Tibial nerve (tissue), 3 donors: ENCODE data around the gene SPRR2G.

Source experiments
- CTCF ChIP-seq, 5 experiments: fragments of 200-600 bp in 3 of 5; fragments of 450-650 bp in 2 of 5; sonication (generic) in 3 of 5; IDR thresholded peaks; one replicate each; pipeline ENCODE4 v1.5.1; 2016 to 2019; ENCODE audit warnings: antibody characterized with exemption in 5 of 5, mild to moderate bottlenecking in 3 of 5, moderate library complexity in 2 of 5
- POLR2A ChIP-seq, 2 donors: fragments of 450-650 bp; IDR thresholded peaks; one replicate each; pipeline ENCODE4 v1.6.1; 2017; ENCODE audit warnings: antibody characterized with exemption in 2 of 2, mild to moderate bottlenecking in 2 of 2, moderate library complexity in 2 of 2

- TF ChIP-seq CTCF (IDR thresholded peaks at IDR 0.05) = no peak
- no peak for TF ChIP-seq POLR2A (IDR thresholded peaks at IDR 0.05)
Measured at GRCh38 chr1:153178922-153179321, 28.2 kb upstream of the SPRR2G start.
